Suppressor macrophage (primary cell): ENCODE data around the gene CYP2C19.
"Not testable (repeated sequence)": the region's sequence is repeated elsewhere in the genome, so short reads cannot be mapped to it uniquely, and the experiment has no call there.

ENCODE experiments used
- DNase-seq, 4 experiments: peaks; one replicate each; pipeline ENCODE4 v3.0.0-alpha.2; 2020 to 2022
- total RNA-seq, 17 experiments: gene quantifications; one replicate each; lab custom pipeline; 2026; ENCODE audit warnings: mixed read lengths in 6 of 17, inconsistent platforms in 3 of 17; lab: John Stamatoyannopoulos, UW

CYP2C19 gene
- 0 to 1.5 (median 0) reads per million in 17 experiments for total RNA-seq

- DNase-seq: no peak
Observed at GRCh38 chr10:94762393-94762792, at the start of gene CYP2C19. Gene CYP2C19 (plus strand): TSS chr10:94762681. CDS start chr10:94762706, 25 bp downstream.

DNA sequence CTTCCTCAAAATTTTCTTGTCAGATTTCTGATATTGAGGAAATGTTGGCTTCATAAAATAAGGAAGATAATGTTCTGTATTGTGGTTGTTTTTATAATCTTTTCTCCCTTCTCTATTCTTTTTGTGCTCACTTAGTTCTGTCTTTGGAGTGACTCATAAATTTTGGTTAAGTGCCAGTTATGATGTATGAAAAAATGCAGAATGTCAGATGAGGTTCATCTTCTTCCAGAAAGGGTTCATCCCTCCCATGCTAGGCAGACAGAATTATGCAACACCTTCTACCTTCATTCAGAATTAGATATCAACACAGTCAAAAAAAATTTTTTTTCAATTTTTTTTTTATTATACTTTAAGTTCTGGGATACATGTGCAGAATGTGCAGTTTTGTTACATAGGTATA, 36.6 kb upstream of the CYP2C19 start:
- DNase-seq: peak in 2 of 4 experiments; percentile 17 to 34

DNA sequence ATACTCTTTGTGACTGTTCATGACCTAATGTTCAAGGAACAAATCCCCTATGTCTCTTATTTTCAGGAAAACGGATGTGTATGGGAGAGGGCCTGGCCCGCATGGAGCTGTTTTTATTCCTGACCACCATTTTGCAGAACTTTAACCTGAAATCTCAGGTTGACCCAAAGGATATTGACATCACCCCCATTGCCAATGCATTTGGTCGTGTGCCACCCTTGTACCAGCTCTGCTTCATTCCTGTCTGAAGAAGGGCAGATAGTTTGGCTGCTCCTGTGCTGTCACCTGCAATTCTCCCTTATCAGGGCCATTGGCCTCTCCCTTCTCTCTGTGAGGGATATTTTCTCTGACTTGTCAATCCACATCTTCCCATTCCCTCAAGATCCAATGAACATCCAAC, 27.3 kb upstream of the CYP2C19 start:
- DNase-seq: no peak

- DNase-seq: no peak
Observed at GRCh38 chr10:94738588-94738987, 23.9 kb upstream of the CYP2C19 start.

GRCh38 chr10:94747137-94747536, 15.3 kb upstream of the CYP2C19 start:
- no peak for DNase-seq

DNA sequence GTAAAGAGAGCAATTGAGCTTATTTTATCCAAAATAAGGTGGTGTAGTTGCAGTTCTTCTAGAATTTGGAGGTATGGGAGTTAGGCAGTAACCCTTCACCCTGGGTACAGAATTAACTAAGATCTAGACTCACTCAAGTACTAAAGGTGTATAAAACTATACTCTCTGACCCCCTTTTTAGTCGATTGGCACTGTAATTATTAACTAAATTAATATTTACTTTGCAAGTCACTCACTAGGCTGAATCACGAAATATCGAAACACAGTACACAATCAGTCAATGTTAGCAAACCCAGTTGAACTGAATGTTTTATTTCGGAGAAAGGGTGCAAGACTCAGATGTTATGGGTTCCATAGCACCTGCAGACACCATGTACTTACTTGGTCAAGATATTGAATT, 14.6 kb upstream of the CYP2C19 start:
- no peak for DNase-seq

GRCh38 chr10:94757916-94758315, 4.6 kb upstream of the CYP2C19 start:
- DNase-seq: no peak

- DNase-seq: no peak
Observed at GRCh38 chr10:94760586-94761178, 1.8 kb upstream of the CYP2C19 start.

- DNase-seq: not testable (repeated sequence)
Observed at GRCh38 chr10:94775425-94775824, 12.9 kb downstream of the CYP2C19 start.

DNA sequence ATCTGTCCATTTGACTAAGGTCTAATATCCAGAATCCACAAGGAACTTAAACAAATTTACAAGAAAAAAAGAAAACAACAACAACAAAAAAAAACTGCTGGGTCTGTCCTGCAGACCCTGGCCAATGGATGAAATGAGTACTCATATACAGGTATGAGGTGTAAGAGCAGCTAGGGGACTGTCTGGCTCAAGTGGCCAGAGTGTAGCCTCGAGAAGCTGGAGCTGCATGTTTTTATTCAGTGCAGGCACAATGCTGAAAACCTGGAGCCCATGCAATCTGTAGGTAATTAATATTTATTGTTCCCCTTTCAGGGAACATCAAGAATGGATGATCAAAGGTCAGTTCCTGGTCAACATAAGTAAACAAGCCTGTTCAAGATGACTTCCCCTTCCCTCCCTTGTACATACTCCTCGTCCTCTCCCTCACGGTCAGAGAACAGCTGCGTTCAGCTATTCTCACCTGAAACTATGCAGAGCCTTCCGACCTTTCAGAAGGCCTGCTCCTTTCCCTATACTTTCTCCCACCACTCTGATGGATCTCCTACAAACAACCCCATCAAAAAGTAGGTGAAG, 15.5 kb downstream of the CYP2C19 start:
- no peak for DNase-seq

- DNase-seq: no peak
Observed at GRCh38 chr10:94780844-94781243, 18.4 kb downstream of the CYP2C19 start.

DNA sequence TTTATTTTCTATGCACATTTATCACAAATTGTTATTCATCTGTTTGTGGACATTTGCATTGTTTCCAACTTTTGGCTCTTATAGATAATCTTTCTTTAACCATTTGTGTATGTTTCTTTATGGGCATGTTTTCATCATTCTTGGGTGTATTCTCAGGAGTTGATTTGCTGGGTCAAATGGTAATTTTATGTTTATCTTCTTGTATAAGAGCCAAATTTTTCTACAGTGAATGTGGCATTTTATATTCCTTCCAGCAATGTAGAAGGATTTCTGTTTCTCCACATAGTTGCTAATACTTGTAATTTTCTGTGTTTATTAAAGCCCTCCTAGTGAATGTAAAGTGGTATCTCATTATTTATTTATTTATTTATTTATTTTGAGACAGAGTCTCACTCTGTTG, 21.8 kb downstream of the CYP2C19 start:
- DNase-seq: no peak

DNA sequence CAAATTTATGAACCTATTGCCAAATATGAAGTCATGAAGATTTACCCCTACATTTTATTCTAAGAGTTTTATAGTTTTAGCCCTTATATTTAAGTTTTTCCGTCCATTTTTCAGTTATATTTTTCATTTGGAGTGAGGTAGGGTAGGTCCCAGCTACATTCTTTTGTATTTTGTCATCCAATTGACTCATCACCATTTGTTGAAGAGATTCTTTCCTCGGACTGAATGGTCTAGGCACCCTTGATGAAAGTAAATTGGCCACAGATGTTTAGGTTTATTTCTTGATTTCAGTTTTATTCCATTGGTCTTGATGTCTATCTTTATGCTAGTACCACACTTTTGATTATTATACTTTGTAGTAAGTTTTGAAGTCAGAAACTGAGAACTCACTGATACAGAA, 22.7 kb downstream of the CYP2C19 start:
- DNase-seq: no peak

DNA sequence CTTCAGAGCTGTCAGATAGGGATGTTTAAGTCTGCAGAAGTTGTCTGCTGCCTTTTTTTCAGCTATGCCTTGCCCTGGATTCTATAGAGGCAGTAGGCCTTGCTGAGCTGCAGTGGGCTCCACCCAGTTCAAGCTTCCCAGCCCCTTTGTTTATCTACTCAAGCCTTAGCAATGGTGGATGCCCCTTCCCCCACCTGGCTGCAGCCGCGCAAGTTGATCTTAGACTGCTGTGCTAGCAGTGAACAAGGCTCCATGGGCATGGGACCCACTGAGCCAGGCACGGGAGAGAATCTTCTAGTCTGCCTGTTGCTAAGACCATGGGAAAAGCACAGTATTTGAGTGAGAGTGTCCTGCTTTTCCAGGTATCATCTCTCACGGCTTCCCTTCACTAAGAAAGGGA, 38.1 kb downstream of the CYP2C19 start:
- DNase-seq: not testable (repeated sequence)

- DNase-seq: no peak
Observed at GRCh38 chr10:94803307-94803706, 40.8 kb downstream of the CYP2C19 start.

DNA sequence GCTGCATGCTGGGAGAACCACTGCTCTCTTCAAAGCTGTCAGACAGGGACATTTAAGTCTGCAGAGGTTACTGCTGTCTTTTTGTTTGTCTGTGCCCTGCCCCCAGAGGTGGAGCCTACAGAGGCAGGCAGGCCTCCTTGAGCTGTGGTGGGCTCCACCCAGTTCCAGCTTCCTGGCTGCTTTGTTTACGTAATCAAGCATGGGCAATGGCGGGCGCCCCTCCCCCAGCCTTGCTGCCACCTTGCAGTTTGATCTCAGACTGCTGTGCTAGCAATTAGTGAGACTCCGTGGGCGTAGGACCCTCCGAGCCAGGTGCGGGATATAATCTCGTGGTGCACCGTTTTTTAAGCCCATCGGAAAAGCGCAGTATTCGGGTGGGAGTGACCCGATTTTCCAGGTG, 67.5 kb downstream of the CYP2C19 start:
- not testable (repeated sequence) for DNase-seq

DNA sequence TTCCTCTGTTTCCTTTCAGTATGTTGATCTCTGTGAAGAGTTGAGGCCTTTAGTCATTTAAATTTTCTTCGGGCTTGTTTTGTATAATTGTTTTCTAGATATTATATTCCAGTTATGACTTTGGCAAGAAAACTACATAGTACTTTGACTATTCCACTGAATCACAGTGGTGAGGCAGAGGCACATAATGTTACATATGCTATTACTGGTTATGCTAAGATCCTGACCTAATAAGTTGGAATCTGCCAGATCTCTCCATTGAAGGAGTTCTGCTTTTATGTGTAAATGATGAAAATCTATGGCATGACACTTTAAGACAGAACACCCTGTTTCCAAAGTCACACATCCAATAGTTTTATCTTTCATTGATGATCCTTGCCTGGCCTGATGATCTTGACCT, 83.7 kb downstream of the CYP2C19 start:
- no peak for DNase-seq

DNA sequence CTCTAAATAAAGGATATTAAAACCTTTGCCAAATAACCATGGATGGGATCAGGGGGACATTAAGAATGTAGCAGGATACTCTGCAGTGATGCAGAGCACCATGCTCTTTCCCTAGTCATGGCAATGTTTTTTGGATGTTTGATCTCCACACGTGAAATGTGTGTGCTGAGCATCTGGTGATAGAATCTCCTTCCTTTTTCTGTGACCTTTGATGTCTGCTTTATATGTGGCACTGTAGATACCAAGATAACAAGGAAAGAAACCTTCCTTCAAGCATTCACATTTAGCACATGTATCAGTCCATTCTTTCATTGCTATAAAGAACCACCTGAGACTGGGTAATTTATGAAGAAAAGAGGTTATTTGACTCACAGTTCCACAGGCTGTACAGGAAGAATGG, 88.3 kb downstream of the CYP2C19 start:
- no peak for DNase-seq

GRCh38 chr10:94851263-94851662, 88.8 kb downstream of the CYP2C19 start:
- no peak for DNase-seq

DNA sequence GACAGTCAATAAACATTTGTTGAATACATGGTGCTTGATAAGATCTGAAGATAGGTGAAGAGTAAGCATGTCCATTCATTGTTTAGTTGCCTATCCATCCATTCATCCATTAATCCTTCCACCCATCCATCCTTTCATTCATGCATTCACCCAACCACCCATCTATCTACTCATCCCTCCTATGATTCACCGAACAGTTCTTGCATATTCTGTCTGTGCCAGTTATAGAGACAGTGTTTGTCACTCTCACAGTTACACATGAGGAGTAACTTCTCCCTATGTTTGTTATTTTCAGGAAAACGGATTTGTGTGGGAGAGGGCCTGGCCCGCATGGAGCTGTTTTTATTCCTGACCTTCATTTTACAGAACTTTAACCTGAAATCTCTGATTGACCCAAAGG, 90.0 kb downstream of the CYP2C19 start:
- no peak for DNase-seq

DNA sequence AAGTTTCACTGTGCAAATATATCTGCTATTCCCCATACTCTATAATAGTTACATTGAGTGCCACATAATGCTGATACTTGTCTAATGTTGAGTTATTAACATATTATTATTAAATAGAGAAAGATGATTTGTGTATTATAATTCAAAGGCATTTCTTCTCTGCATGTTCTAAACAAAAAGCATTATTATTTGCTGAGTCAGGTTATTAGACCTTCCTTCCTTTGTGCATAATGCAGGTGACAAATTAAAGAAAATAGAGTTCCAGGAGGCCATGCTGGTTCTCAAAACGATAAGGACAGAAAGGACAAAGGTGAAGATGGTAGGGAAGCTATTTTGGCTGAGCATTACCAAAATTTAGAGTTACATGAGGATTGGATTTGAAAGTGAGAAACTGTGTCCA, 90.6 kb downstream of the CYP2C19 start:
- no peak for DNase-seq

- DNase-seq: no peak
Observed at GRCh38 chr10:94858005-94858404, 95.5 kb downstream of the CYP2C19 start.

DNA sequence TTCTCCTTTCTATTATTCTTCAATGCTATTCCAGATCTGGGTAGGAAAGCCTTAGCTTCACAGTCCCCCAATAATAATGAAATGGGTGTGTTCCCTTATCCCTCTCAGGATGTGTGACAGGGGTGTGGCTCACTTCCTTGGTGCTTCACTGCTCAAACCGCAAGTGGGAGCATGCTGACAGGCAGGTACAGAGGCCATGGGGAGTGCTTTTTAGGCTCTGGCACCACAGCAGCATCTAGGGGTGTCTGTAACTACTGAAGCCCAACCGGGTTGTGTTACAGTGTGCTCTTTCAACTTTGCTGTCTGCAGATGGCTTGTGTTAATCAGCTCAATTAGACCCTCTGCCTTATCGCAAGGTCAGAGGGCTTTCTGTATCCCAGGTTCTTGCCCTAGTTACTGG, 96.6 kb downstream of the CYP2C19 start:
- no peak for DNase-seq

GRCh38 chr10:94878649-94879048, 116.2 kb downstream of the CYP2C19 start:
- DNase-seq: no peak

- DNase-seq: no peak
Observed at GRCh38 chr10:94879214-94879613, 116.7 kb downstream of the CYP2C19 start.
